GM23338 (cell line): ENCODE data around the gene CKM. TPM values are rescaled to one million over a fixed set of nuclear protein-coding genes. Genes with fewer than 3 reads are reported as not detected.
A peak's percentile ranks its signal among the peaks of the same experiment; 100 is the strongest.

Source experiments
- ATAC-seq: fragments of 200-7000 bp; cut with Tn5 transposase; 3 replicates; pipeline ENCODE4 v1.9.1; 2020
- DNase-seq: peaks from one replicate; pipeline ENCODE4 v3.0.0-alpha.2; 2015; ENCODE audit warnings: low spot score
- H2AFZ ChIP-seq: fragments of 200-600 bp; sonication (generic); 2 replicates; pipeline ENCODE4 v1.8.0; 2016; ENCODE audit warnings: antibody characterized with exemption, mild to moderate bottlenecking, moderate library complexity
- H3F3A ChIP-seq: fragments of 200-600 bp; sonication (generic); replicated peaks from 2 replicates; pipeline ENCODE4 v1.8.0; 2017; ENCODE audit warnings: antibody characterized with exemption, mixed run types, low read depth
- H3K27ac ChIP-seq: fragments of 200-600 bp; sonication (generic); 2 replicates; pipeline ENCODE4 v1.6.1; 2016; ENCODE audit warnings: low read depth
- H3K27me3 ChIP-seq: fragments of 200-600 bp; sonication (generic); 2 replicates; pipeline ENCODE4 v1.8.0; 2016; ENCODE audit warnings: mild to moderate bottlenecking, mixed run types, moderate library complexity; ENCODE audit not compliant: insufficient read depth
- H3K36me3 ChIP-seq: fragments of 200-600 bp; sonication (generic); 2 replicates; pipeline ENCODE4 v1.8.0; 2016; ENCODE audit warnings: mild to moderate bottlenecking; ENCODE audit not compliant: insufficient read depth
- H3K4me1 ChIP-seq: fragments of 200-600 bp; sonication (generic); 2 replicates; pipeline ENCODE4 v1.8.0; 2016; ENCODE audit warnings: mild to moderate bottlenecking, moderate library complexity; ENCODE audit not compliant: insufficient read depth
- H3K4me2 ChIP-seq: fragments of 200-600 bp; sonication (generic); 2 replicates; pipeline ENCODE4 v1.7.1; 2017; ENCODE audit warnings: mixed run types
- H3K4me3 ChIP-seq: fragments of 200-600 bp; sonication (generic); 2 replicates; pipeline ENCODE4 v1.6.1; 2016; ENCODE audit warnings: mixed run types
- H3K79me2 ChIP-seq: fragments of 200-600 bp; sonication (generic); replicated peaks from 2 replicates; pipeline ENCODE4 v1.8.0; 2017; ENCODE audit warnings: mild to moderate bottlenecking; ENCODE audit not compliant: insufficient read depth
- H3K9me2 ChIP-seq: fragments of 200-600 bp; sonication (generic); 2 replicates; pipeline ENCODE4 v1.8.0; 2017; ENCODE audit not compliant: insufficient read depth
- H4K20me1 ChIP-seq: fragments of 200-600 bp; sonication (generic); replicated peaks from 2 replicates; pipeline ENCODE4 v1.8.0; 2017; ENCODE audit warnings: mild to moderate bottlenecking; ENCODE audit not compliant: insufficient read depth
- H3K27ac Mint-ChIP-seq: 2 replicates; pipeline ENCODE4 v1.8.0; 2020; ENCODE audit warnings: inconsistent platforms, mild to moderate bottlenecking, moderate library complexity, mixed read lengths
- H3K27me3 Mint-ChIP-seq: 3 replicates; pipeline ENCODE4 v1.8.0; 2022; ENCODE audit warnings: low read depth, mild to moderate bottlenecking, moderate library complexity, mixed read lengths, inconsistent platforms; ENCODE audit not compliant: insufficient read depth, poor library complexity
- H3K36me3 Mint-ChIP-seq: 3 replicates; pipeline ENCODE4 v1.8.0; 2021; ENCODE audit warnings: low read depth, mild to moderate bottlenecking, inconsistent platforms, moderate library complexity, mixed read lengths
- H3K4me1 Mint-ChIP-seq: 3 replicates; pipeline ENCODE4 v1.8.0; 2020; ENCODE audit warnings: mild to moderate bottlenecking, inconsistent platforms, mixed read lengths
- H3K4me3 Mint-ChIP-seq: 3 replicates; pipeline ENCODE4 v1.8.0; 2021; ENCODE audit warnings: moderate library complexity, mild to moderate bottlenecking, inconsistent platforms, mixed read lengths
- H3K9me3 Mint-ChIP-seq: 3 replicates; pipeline ENCODE4 v1.8.0; 2020; ENCODE audit warnings: moderate library complexity, mild to moderate bottlenecking, inconsistent platforms, mixed read lengths
- CREB1 ChIP-seq: fragments of 250-450 bp; sonication (Bioruptor Pico); IDR thresholded peaks from 2 replicates; pipeline ENCODE4 v1.5.0; 2020; ENCODE audit warnings: low read depth, mild to moderate bottlenecking, moderate library complexity
- CTCF ChIP-seq, 2 experiments: fragments of 200-600 bp in 1 of 2; sonication (generic) in 1 of 2; conservative IDR thresholded peaks; 2 replicates each; pipeline versions ENCODE4 v1.5.1 to v1.6.1; 2016 to 2017; ENCODE audit warnings: antibody characterized with exemption in 2 of 2, low read depth in 2 of 2, mild to moderate bottlenecking in 2 of 2, moderate library complexity in 1 of 2
- ETS1 ChIP-seq: IDR thresholded peaks from 2 replicates; pipeline ENCODE4 v1.6.1; 2016; ENCODE audit warnings: antibody characterized with exemption
- EZH2 ChIP-seq: fragments of 200-600 bp; sonication (generic); IDR thresholded peaks from one replicate; pipeline ENCODE4 v1.8.0; 2017; ENCODE audit warnings: antibody characterized with exemption, mild to moderate bottlenecking, low read depth; ENCODE audit not compliant: unreplicated experiment
- EZH2phosphoT487 ChIP-seq: fragments of 200-600 bp; sonication (generic); IDR thresholded peaks from one replicate; pipeline ENCODE4 v1.8.1; 2018; ENCODE audit warnings: antibody characterized with exemption; ENCODE audit not compliant: unreplicated experiment
- JUNB ChIP-seq: IDR thresholded peaks from one replicate; pipeline ENCODE4 v1.6.1; 2016; ENCODE audit warnings: antibody characterized with exemption; ENCODE audit not compliant: unreplicated experiment
- NANOG ChIP-seq: IDR thresholded peaks from 2 replicates; pipeline ENCODE4 v1.6.1; 2016; ENCODE audit warnings: antibody characterized with exemption, borderline replicate concordance
- POLR2AphosphoS5 ChIP-seq: IDR thresholded peaks from 2 replicates; pipeline ENCODE4 v1.6.1; 2016; ENCODE audit warnings: antibody characterized with exemption, low read depth
- REST ChIP-seq: IDR thresholded peaks from one replicate; pipeline ENCODE4 v1.6.1; 2018; ENCODE audit warnings: antibody characterized with exemption; ENCODE audit not compliant: unreplicated experiment
- ZNF114 ChIP-seq: fragments of 250-450 bp; sonication (Bioruptor Pico); IDR thresholded peaks from 2 replicates; pipeline ENCODE4 v1.5.0; 2020; ENCODE audit warnings: mild to moderate bottlenecking, moderate library complexity
- ZNF331 ChIP-seq: fragments of 250-450 bp; sonication (Bioruptor Pico); IDR thresholded peaks from 2 replicates; pipeline ENCODE4 v1.5.0; 2020; ENCODE audit warnings: low read depth, mild to moderate bottlenecking, moderate library complexity
- ZNF462 ChIP-seq: fragments of 250-450 bp; sonication (Bioruptor Pico); IDR thresholded peaks from 2 replicates; pipeline ENCODE4 v1.5.0; 2020; ENCODE audit warnings: mild to moderate bottlenecking, moderate library complexity
- polyA plus RNA-seq: library from polyadenylated mRNA; unstranded; fragments of >200 nt; fragmentation: Nextera tagmentation; extraction: Ambion mirVana; gene quantifications from 2 replicates; pipeline ENCODE4 v1.2.1, GENCODE V29; 2016
- total RNA-seq: library from RNA; depleted of rRNA; stranded (reverse); fragments of >200 nt; shearing (Covaris generic); gene quantifications from 2 replicates; pipeline ENCODE4 v1.2.3, GENCODE V29; 2014

The CKM gene
- total and polyA plus RNA-seq, 2 experiments from 2014 or later: not detected

- Mint-ChIP-seq H3K27me3 (peaks cover 17% of the 10 kb centered on the region), H3K36me3 (peaks cover 73% of the 10 kb centered on the region), H3K9me3 (no peaks in the 10 kb centered on the region), H3K4me1 (no peaks in the 10 kb centered on the region; the same call in 1 of the 3 replicates), H3K4me3 (no peak overlapping the region), H3K27ac (no peak overlapping the region)
- Histone ChIP-seq H4K20me1 (peaks cover 3% of the 10 kb centered on the region), H3K27ac (no peak overlapping the region), H3K79me2 (no peaks in the 10 kb centered on the region), H3K4me2 (no peak overlapping the region), H3K27me3 (no peaks in the 10 kb centered on the region), H3K4me3 (no peak overlapping the region), H3K4me1 (no peaks in the 10 kb centered on the region), H3K9me2 (no peaks in the 10 kb centered on the region), H2AFZ (no peak overlapping the region), H3K36me3 (peaks cover 27% of the 10 kb centered on the region; the same call in 1 of the 2 replicates), H3F3A (no peaks in the 10 kb centered on the region)
- TF ChIP-seq EZH2 (no peak), ZNF462 (CRISPR knock-in tag) (no peak), ETS1 (no peak), JUNB (no peak), CTCF (conservative IDR thresholded peaks at IDR 0.05; ENCODE audit: low read depth in 2 of 2) (no peak), EZH2phosphoT487 (no peak), ZNF331 (CRISPR knock-in tag) (no peak), CREB1 (CRISPR knock-in tag) (no peak), ZNF114 (no peak), REST (no peak), NANOG (no peak), POLR2AphosphoS5 (no peak)
- ATAC-seq (peak; percentile 21; the same call in 1 of the 3 replicates), DNase-seq (no peak)
These were observed 30.5 kb upstream of the CKM start for GRCh38 chr19:45352914-45353796.
